GM13976 (cell line): ENCODE data around the gene AOX1.

ENCODE experiments used
- DNase-seq: peaks from one replicate; pipeline ENCODE4 v3.0.0; 2012; ENCODE audit warnings: low spot score
- in situ Hi-C: fragments of 300-500 bp; cut with MboI; formaldehyde crosslinking; loops from one replicate; pipeline ENCODE4 v1.12.0; 2022; ENCODE audit warnings: low sequenced_read_pairs, mixed read lengths, inconsistent platforms; ENCODE audit not compliant: unreplicated experiment
- TF ChIP-seq, protein P1 (sequence below): IDR thresholded peaks from 2 replicates; pipeline ENCODE4 v1.5.1; 2012; ENCODE audit warnings: borderline replicate concordance, mild to moderate bottlenecking; ENCODE audit not compliant: insufficient read depth; ENCODE audit errors: extremely low read depth, missing control alignments, control extremely low read depth

AOX1 gene

DNA sequence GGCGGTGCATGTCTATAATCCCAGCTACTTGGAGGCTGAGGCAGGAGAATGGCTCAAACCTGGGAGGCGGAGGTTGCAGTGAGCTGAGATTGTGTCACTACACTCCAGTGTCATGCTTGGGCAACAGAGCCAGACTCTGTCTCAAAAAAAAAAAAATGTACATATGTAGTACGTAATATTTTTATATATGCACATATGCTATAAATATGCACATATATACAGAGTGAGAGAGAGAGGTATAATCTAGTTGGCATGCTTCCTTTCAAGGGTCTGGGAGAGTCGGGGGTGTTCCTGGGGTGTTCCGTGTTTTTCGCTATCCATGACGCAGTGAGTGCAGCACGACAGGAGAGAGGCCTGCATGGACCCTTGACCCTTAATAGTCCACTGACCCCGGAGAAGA lies 83.5 kb downstream of the AOX1 start:
- in situ Hi-C loops, result no loop called here
- DNase-seq, result no peak
- TF ChIP-seq, protein P1, sequence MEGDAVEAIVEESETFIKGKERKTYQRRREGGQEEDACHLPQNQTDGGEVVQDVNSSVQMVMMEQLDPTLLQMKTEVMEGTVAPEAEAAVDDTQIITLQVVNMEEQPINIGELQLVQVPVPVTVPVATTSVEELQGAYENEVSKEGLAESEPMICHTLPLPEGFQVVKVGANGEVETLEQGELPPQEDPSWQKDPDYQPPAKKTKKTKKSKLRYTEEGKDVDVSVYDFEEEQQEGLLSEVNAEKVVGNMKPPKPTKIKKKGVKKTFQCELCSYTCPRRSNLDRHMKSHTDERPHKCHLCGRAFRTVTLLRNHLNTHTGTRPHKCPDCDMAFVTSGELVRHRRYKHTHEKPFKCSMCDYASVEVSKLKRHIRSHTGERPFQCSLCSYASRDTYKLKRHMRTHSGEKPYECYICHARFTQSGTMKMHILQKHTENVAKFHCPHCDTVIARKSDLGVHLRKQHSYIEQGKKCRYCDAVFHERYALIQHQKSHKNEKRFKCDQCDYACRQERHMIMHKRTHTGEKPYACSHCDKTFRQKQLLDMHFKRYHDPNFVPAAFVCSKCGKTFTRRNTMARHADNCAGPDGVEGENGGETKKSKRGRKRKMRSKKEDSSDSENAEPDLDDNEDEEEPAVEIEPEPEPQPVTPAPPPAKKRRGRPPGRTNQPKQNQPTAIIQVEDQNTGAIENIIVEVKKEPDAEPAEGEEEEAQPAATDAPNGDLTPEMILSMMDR, result no peak

DNA sequence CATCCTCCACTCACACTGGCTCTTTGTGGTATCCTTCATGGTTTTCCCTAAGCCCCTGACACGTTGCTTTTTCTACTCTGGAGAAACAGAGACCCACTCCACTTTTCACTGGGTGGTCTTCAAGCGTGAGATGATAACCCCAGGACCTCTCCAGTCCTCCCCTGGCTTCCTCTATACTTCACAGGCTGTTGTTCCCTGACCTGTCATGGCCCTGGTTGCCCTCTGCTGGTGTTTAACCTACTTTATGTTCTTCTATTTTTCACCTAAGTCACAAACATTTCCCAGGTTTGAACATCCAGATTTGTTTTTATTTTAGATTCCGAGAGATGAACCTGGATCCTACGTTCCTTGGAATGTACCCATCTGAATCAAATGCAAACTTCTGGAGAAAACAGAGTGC lies 84.5 kb downstream of the AOX1 start:
- DNase-seq, result no peak
- TF ChIP-seq, protein P1, result no peak
- in situ Hi-C loops, result no loop called here

DNA sequence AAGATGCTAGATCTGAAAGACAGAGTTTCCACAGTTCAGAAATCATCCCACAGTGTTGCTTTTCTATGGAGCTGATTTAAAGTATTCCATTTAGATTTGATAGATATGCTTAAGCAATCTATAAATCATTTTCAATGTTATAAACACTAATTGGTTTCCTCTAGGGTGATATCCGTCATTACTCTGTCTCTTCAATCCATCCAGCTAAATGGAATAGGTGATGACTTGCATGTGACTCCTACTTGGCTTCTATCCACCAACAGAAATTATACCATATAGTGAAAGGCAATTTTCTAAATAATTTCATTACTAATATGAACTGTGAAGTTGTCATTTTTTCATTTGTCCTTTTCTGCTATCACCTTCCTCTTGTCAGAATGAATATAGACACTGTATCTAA lies 84.9 kb downstream of the AOX1 start:
- TF ChIP-seq, protein P1, result no peak
- in situ Hi-C loops, result no loop called here
- no peak for DNase-seq

DNA sequence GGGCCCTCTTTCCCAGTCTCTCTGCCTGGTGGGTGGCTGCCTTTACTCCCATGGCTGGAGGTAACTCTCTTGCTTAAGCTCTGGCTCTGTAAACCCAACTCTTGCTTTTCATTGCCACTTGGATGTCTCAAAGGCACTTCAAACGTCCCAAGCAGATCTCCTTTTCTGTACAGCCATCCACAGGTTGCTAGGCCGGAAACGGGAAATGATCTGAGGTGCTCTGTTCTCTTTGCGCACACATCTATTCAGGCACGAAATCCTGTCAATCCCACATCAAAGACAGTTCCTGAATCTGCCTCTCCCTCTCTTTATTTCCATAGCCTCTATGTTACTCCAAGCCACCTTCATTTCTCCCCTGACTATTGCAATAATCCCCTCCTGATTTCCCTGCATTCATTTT lies 87.4 kb downstream of the AOX1 start:
- in situ Hi-C loops, result no loop called here
- TF ChIP-seq, protein P1, result no peak
- no peak for DNase-seq

DNA sequence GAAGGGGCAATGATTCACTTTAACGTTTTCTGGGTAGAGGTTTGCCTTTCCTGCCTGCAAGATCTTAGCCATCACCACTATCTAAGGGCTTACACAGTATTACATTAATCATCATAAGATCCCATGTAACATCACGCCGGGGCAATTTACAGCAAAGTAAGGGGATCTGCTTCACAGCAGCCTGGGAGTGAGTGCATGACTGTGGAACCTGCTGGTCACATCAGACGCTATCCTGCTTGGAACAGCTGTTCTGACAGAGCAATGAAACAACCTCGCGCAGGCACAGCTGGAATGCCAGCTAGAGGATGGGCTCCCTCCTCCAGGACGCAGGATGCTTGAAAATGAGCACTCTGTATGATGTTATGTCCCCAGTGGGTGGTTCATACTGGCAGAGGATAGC lies 89.0 kb downstream of the AOX1 start:
- DNase-seq, result no peak
- in situ Hi-C loops, result no loop called here
- TF ChIP-seq, protein P1, result no peak

GRCh38 chr2:200677171-200677570 lies 91.4 kb downstream of the AOX1 start:
- in situ Hi-C loops, result no loop called here
- TF ChIP-seq, protein P1, result no peak
- no peak for DNase-seq

GRCh38 chr2:200677721-200678532 lies 92.1 kb downstream of the AOX1 start:
- TF ChIP-seq, protein P1, result no peak
- no peak for DNase-seq
- in situ Hi-C loops, result no loop called here
